ENCODE data around the gene RBM28.

The RBM28 gene

GRCh38 chr7:128253701-128254100 is 90.0 kb downstream of the RBM28 start:
- no peak for DNase-seq

- DNase-seq, result no peak
Observed at GRCh38 chr7:128251337-128251736, 92.4 kb downstream of the RBM28 start.

All from NCI-H510A (cell line).